ENCODE measurements around the gene ME1. TPM values are rescaled to one million over a fixed set of nuclear protein-coding genes. Genes with fewer than 3 reads are reported as not detected.
A peak's percentile ranks its signal among the peaks of the same experiment; 100 is the strongest.

The ME1 gene
- total RNA-seq, 1 experiment from 2014 or later: 7.8 TPM

DNA sequence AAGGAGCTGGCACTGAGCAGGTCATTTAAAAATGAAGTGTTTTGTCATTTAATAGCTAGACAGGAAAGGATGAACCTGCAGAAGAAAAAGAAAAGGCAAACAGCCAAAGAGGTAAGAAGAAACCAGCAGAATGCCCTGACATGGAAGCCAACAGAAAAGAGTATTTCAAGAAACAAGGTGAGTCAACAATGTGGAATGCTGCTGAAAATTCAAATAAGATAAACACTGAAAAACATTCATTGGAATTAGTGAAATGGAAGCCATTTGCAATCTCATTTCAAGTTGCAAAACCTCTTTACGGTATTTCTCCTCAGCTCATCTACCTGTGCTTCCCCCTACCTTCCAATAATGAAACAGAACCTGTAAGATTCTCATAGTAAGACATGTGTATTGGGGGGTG, 178.1 kb downstream of the ME1 start:
- TF ChIP-seq, protein P1, sequence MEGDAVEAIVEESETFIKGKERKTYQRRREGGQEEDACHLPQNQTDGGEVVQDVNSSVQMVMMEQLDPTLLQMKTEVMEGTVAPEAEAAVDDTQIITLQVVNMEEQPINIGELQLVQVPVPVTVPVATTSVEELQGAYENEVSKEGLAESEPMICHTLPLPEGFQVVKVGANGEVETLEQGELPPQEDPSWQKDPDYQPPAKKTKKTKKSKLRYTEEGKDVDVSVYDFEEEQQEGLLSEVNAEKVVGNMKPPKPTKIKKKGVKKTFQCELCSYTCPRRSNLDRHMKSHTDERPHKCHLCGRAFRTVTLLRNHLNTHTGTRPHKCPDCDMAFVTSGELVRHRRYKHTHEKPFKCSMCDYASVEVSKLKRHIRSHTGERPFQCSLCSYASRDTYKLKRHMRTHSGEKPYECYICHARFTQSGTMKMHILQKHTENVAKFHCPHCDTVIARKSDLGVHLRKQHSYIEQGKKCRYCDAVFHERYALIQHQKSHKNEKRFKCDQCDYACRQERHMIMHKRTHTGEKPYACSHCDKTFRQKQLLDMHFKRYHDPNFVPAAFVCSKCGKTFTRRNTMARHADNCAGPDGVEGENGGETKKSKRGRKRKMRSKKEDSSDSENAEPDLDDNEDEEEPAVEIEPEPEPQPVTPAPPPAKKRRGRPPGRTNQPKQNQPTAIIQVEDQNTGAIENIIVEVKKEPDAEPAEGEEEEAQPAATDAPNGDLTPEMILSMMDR (conservative IDR thresholded peaks at IDR 0.05): no peak
- Histone ChIP-seq H3K18ac (ENCODE audit: insufficient read length, low read depth, low read length) (no peak overlapping the region), H2AFZ (ENCODE audit: low read length) (no peak overlapping the region), H3K27me3 (ENCODE audit: insufficient read depth, low read length) (no peaks in the 10 kb centered on the region), H2BK12ac (ENCODE audit: insufficient read length, low read depth, low read length) (no peak overlapping the region), H3T11ph (ENCODE audit: low read length) (no peak overlapping the region), H3K23ac (ENCODE audit: insufficient read length, low read depth, low read length) (no peak overlapping the region), H3K4ac (ENCODE audit: low read depth, low read length) (no peak overlapping the region), H3K23me2 (ENCODE audit: insufficient read length, low read depth, low read length, poor library complexity, severe bottlenecking) (no peaks in the 10 kb centered on the region), H3K27ac (ENCODE audit: insufficient read length, low read depth, low read length) (no peak overlapping the region), H2AK5ac (ENCODE audit: insufficient read length, low read length) (no peak overlapping the region), H2BK20ac (ENCODE audit: low read depth, low read length, poor library complexity, severe bottlenecking) (peak overlapping the region; percentile 60), H3K79me2 (ENCODE audit: insufficient read depth, low read length) (no peaks in the 10 kb centered on the region), H4K91ac (ENCODE audit: insufficient read length, low read depth, low read length) (no peak overlapping the region), H2BK15ac (ENCODE audit: low read depth, low read length) (no peak overlapping the region), H2BK120ac (ENCODE audit: low read depth, low read length, poor library complexity, severe bottlenecking) (no peak overlapping the region), H3K9ac (ENCODE audit: extremely low read depth, insufficient read length, low read length) (no peak overlapping the region), H3K4me2 (ENCODE audit: insufficient read depth, insufficient read length, low read length) (no peak overlapping the region), H4K8ac (replicated peaks; ENCODE audit: insufficient read length, low read depth, low read length) (no peak overlapping the region), H4K20me1 (ENCODE audit: control insufficient read depth, insufficient read depth, insufficient read length) (no peaks in the 10 kb centered on the region), H2BK5ac (ENCODE audit: insufficient read length, low read length) (no peak overlapping the region), H4K5ac (ENCODE audit: insufficient read length, low read depth, low read length) (no peak overlapping the region), H3K9me3 (ENCODE audit: control insufficient read depth, low read depth, low read length) (no peaks in the 10 kb centered on the region), H3K4me1 (ENCODE audit: insufficient read depth, low read length) (no peaks in the 10 kb centered on the region), H3K56ac (ENCODE audit: insufficient read length, low read depth, low read length) (no peak overlapping the region), H3K79me1 (ENCODE audit: insufficient read depth, low read depth, low read length, poor library complexity, severe bottlenecking) (no peaks in the 10 kb centered on the region), H3K14ac (ENCODE audit: insufficient read depth, low read length) (no peak overlapping the region)
- Mint-ChIP-seq H3K9me3 (no peaks in the 10 kb centered on the region), H3K27me3 (ENCODE audit: low read depth) (no peaks in the 10 kb centered on the region), H3K36me3 (ENCODE audit: insufficient read depth in 1 of 3, low read depth in 3 of 3) (peaks cover 4 to 6% (median 5%) of the 10 kb centered on the region in 3 experiments; a peak in 4 of 7 replicates), H3K27ac (peak overlapping the region in 2 of 3 experiments; percentile 5 to 17; a peak in 2 of 7 replicates), H3K4me3 (no peak overlapping the region), H3K4me1 (peaks cover 8 to 12% of the 10 kb centered on the region in 2 experiments)
- WGBS (ENCODE audit: extremely low coverage, insufficient read length, low lambda C conversion rate): no CpG with 5 or more reads among the region's 1 CpG
- DNase-seq: no peak
